K562 (cell line): ENCODE measurements around the gene MFN1. TPM values are rescaled to one million over a fixed set of nuclear protein-coding genes. Genes with fewer than 3 reads are reported as not detected.

ENCODE experiments used
- ARID2 ChIP-seq: fragments of 450-650 bp; IDR thresholded peaks from 2 replicates; pipeline ENCODE4 v1.6.1; 2017; ENCODE audit warnings: antibody characterized with exemption, mild to moderate bottlenecking
- BRF1 ChIP-seq: IDR thresholded peaks from 3 replicates; pipeline ENCODE4 v1.6.1; 2011; ENCODE audit warnings: borderline replicate concordance, mild to moderate bottlenecking; ENCODE audit not compliant: insufficient read length; ENCODE audit errors: extremely low read depth
- CBX5 ChIP-seq: IDR thresholded peaks from 2 replicates; pipeline ENCODE4 v1.6.1; 2014; ENCODE audit warnings: low read depth, borderline replicate concordance
- EHMT2 ChIP-seq: fragments of 450-650 bp; IDR thresholded peaks from 2 replicates; pipeline ENCODE4 v1.6.1; 2018; ENCODE audit warnings: antibody characterized with exemption
- FOXM1 ChIP-seq, 2 experiments: fragments of 450-650 bp in 1 of 2; sonication (generic) in 1 of 2; formaldehyde crosslinking in 1 of 2; IDR thresholded peaks; 2 replicates each; pipeline versions ENCODE4 v1.6.1 to v1.9.0; 2017 to 2022; ENCODE audit warnings: low read depth in 2 of 2, mild to moderate bottlenecking in 2 of 2, missing genetic modification reagents in 1 of 2, moderate library complexity in 1 of 2
- GTF2A2 ChIP-seq: IDR thresholded peaks from 2 replicates; pipeline ENCODE4 v1.6.1; 2016; ENCODE audit warnings: mild to moderate bottlenecking, missing genetic modification characterization, missing compliant biosample characterization
- HDAC1 ChIP-seq, 2 experiments: fragments of 450-650 bp; IDR thresholded peaks; 2 replicates each; pipeline ENCODE4 v1.6.1; 2016 to 2017; ENCODE audit warnings: inconsistent platforms in 1 of 2, mild to moderate bottlenecking in 1 of 2, moderate library complexity in 1 of 2
- HMG20B ChIP-seq: fragments of 250-450 bp; sonication (Bioruptor Pico); IDR thresholded peaks from 2 replicates; pipeline ENCODE4 v1.5.0; 2021; ENCODE audit warnings: mild to moderate bottlenecking
- MCM3 ChIP-seq: fragments of 450-650 bp; IDR thresholded peaks from 2 replicates; pipeline ENCODE4 v1.6.1; 2016
- MEF2D ChIP-seq: conservative IDR thresholded peaks from 2 replicates; pipeline ENCODE4 v1.6.1; 2016; ENCODE audit warnings: low read depth, missing genetic modification characterization, missing compliant biosample characterization
- OTX1 ChIP-seq: fragments of 450-650 bp; formaldehyde crosslinking; IDR thresholded peaks from 2 replicates; pipeline ENCODE4 v1.4.0; 2022; ENCODE audit warnings: mild to moderate bottlenecking
- PKNOX1 ChIP-seq: fragments of 450-650 bp; IDR thresholded peaks from 2 replicates; pipeline ENCODE4 v1.6.1; 2016
- RCOR1 ChIP-seq, 2 experiments: IDR thresholded peaks; 2 replicates each; pipeline ENCODE4 v1.6.1; 2012; ENCODE audit warnings: low read depth in 2 of 2, low read length in 2 of 2, borderline replicate concordance in 1 of 2, improper control_type of control experiment in 1 of 2
- SMAD1 ChIP-seq: fragments of 150-350 bp; IDR thresholded peaks from 2 replicates; pipeline ENCODE4 v1.6.1; 2014; ENCODE audit warnings: low read length, low read depth; ENCODE audit not compliant: partially characterized antibody
- STAT6 ChIP-seq: sonication (generic); formaldehyde crosslinking; IDR thresholded peaks from 2 replicates; pipeline ENCODE4 v1.8.1; 2023; ENCODE audit warnings: mild to moderate bottlenecking, missing genetic modification reagents
- TAL1 ChIP-seq: fragments of 450-650 bp; IDR thresholded peaks from 2 replicates; pipeline ENCODE4 v1.6.1; 2016; ENCODE audit warnings: mild to moderate bottlenecking
- TOE1 ChIP-seq, 2 experiments: fragments of 450-650 bp in 1 of 2; sonication (generic) in 1 of 2; formaldehyde crosslinking in 1 of 2; IDR thresholded peaks; 2 replicates each; pipeline versions ENCODE4 v1.7.1 to v1.8.0; 2016 to 2022; ENCODE audit warnings: borderline replicate concordance in 2 of 2, mild to moderate bottlenecking in 2 of 2, antibody characterized with exemption in 1 of 2, inconsistent platforms in 1 of 2, low read depth in 1 of 2, missing genetic modification reagents in 1 of 2, moderate library complexity in 1 of 2
- U2AF2 ChIP-seq: fragments of 200-400 bp; formaldehyde crosslinking; optimal IDR thresholded peaks from 2 replicates; pipeline ENCODE3; 2017; ENCODE audit warnings: low read depth, mild to moderate bottlenecking, low read length
- ZBTB17 ChIP-seq: fragments of 450-650 bp; formaldehyde crosslinking; IDR thresholded peaks from 2 replicates; pipeline ENCODE4 v1.4.0; 2020; ENCODE audit warnings: mild to moderate bottlenecking
- ZBTB34 ChIP-seq: fragments of 250-450 bp; sonication (Bioruptor Pico); IDR thresholded peaks from 2 replicates; pipeline ENCODE4 v1.8.0; 2021; ENCODE audit warnings: mild to moderate bottlenecking, moderate library complexity
- ZC3H11A ChIP-seq: IDR thresholded peaks from 2 replicates; pipeline ENCODE4 v1.6.1; 2012; ENCODE audit warnings: low read depth, low read length, improper control_type of control experiment
- ZNF551 ChIP-seq: fragments of 250-450 bp; sonication (Bioruptor Pico); IDR thresholded peaks from 2 replicates; pipeline ENCODE4 v1.5.0; 2021; ENCODE audit warnings: mild to moderate bottlenecking, moderate library complexity
- ZNF57 ChIP-seq: fragments of 450-650 bp; formaldehyde crosslinking; IDR thresholded peaks from 2 replicates; pipeline ENCODE4 v1.4.0; 2020; ENCODE audit warnings: mild to moderate bottlenecking, moderate library complexity
- ZNF696 ChIP-seq: fragments of 250-450 bp; sonication (Bioruptor Pico); conservative IDR thresholded peaks from 2 replicates; pipeline ENCODE4 v1.4.0; 2020; ENCODE audit warnings: mild to moderate bottlenecking, moderate library complexity
- polyA plus RNA-seq, 8 experiments: library from polyadenylated mRNA; depleted of rRNA in 4 of 8; stranded (reverse) in 5 of 8; unstranded in 3 of 8; fragments of >200 nt; fragmentation: Nextera tagmentation in 2 of 8; fragmentation: Illumina TruSeq in 1 of 8; extraction: Ambion mirVana in 2 of 8; extraction: Trizol in 1 of 8; gene quantifications; 2 replicates each; pipeline versions ENCODE4 v1.2.1 to v1.2.3, GENCODE V29; 2011 to 2014; ENCODE audit warnings: inconsistent platforms in 1 of 8, missing spikeins in 1 of 8
- total RNA-seq, 7 experiments: library from RNA; depleted of rRNA in 6 of 7; stranded (reverse); fragments of >200 nt in 6 of 7; fragmentation: Illumina TruSeq in 2 of 7; extraction: Trizol in 2 of 7; gene quantifications; 2 replicates each; pipeline versions ENCODE4 v1.2.1 to v1.2.3, GENCODE V29; 2011 to 2021; ENCODE audit warnings: low replicate concordance in 1 of 7

Gene MFN1
- total and polyA plus RNA-seq, 9 of the 15 experiments (the other 6 are each of a cell fraction or from before 2014, with no cell fraction given): 10.5 to 42.7 (median 22.6) TPM

GRCh38 chr3:179375091-179375999 is 27.8 kb downstream of the MFN1 start (continued):
- TF ChIP-seq PKNOX1: no peak
- TF ChIP-seq OTX1 (CRISPR knock-in tag): no peak
- no peak for TF ChIP-seq ZNF696 (CRISPR knock-in tag)
- TF ChIP-seq ZBTB34 (CRISPR knock-in tag): no peak
- peak; percentile 71 for TF ChIP-seq GTF2A2 (tag)
- TF ChIP-seq MEF2D (tag): no peak
- no peak for TF ChIP-seq ZNF57
- TF ChIP-seq TAL1: peak; percentile 99
- peak; percentile 95 for TF ChIP-seq FOXM1 (IDR thresholded peaks at IDR 0.05; ENCODE audit: low read depth)
- TF ChIP-seq FOXM1 (CRISPR knock-in tag; IDR thresholded peaks at IDR 0.05; ENCODE audit: low read depth): no peak
- TF ChIP-seq RCOR1 (IDR thresholded peaks at IDR 0.05; ENCODE audit: borderline replicate concordance in 1 of 2, low read depth in 2 of 2, low read length in 2 of 2): peak in 1 of 2 experiments; percentile 58; a peak in 1 of 4 replicates
- no peak for TF ChIP-seq EHMT2
- no peak for TF ChIP-seq ZNF551 (CRISPR knock-in tag)
- no peak for TF ChIP-seq CBX5
- TF ChIP-seq HMG20B (CRISPR knock-in tag): no peak
- TF ChIP-seq TOE1 (IDR thresholded peaks at IDR 0.05; ENCODE audit: borderline replicate concordance): no peak
- no peak for TF ChIP-seq TOE1 (CRISPR knock-in tag; IDR thresholded peaks at IDR 0.05; ENCODE audit: borderline replicate concordance, low read depth)
- no peak for TF ChIP-seq BRF1
- TF ChIP-seq STAT6 (CRISPR knock-in tag): no peak
- TF ChIP-seq MCM3: no peak
- TF ChIP-seq U2AF2: no peak
- TF ChIP-seq HDAC1 (IDR thresholded peaks at IDR 0.05): 0 out of 4 replicates have a peak, but pooled peaks of 1 of the 2 experiments have one; percentile 29
- TF ChIP-seq ZC3H11A: no peak
- no peak for TF ChIP-seq SMAD1
- TF ChIP-seq ZBTB17 (CRISPR knock-in tag): no peak
- no peak for TF ChIP-seq ARID2
